HFFc6 (cell line): Measurements from ENCODE around the gene PTCSC3. TPM values are rescaled to one million over a fixed set of nuclear protein-coding genes. Genes with fewer than 3 reads are reported as not detected.

ENCODE experiments used
- DNase-seq: peaks from one replicate; pipeline ENCODE4 v3.0.0-alpha.2; 2018
- H3K27ac Mint-ChIP-seq: 2 replicates; pipeline ENCODE4 v1.8.0; 2020; ENCODE audit warnings: mild to moderate bottlenecking, mixed read lengths
- H3K27me3 Mint-ChIP-seq: 2 replicates; pipeline ENCODE4 v1.8.0; 2021; ENCODE audit warnings: mild to moderate bottlenecking, moderate library complexity, mixed read lengths; ENCODE audit not compliant: insufficient read depth
- H3K36me3 Mint-ChIP-seq: 2 replicates; pipeline ENCODE4 v1.8.0; 2021; ENCODE audit warnings: low read depth, mixed read lengths
- H3K4me1 Mint-ChIP-seq: 2 replicates; pipeline ENCODE4 v1.8.0; 2020; ENCODE audit warnings: low read depth, mixed read lengths
- H3K4me3 Mint-ChIP-seq: 2 replicates; pipeline ENCODE4 v1.8.0; 2020; ENCODE audit warnings: mild to moderate bottlenecking, moderate library complexity, mixed read lengths
- H3K9me3 Mint-ChIP-seq: 2 replicates; pipeline ENCODE4 v1.8.0; 2020; ENCODE audit warnings: mild to moderate bottlenecking, mixed read lengths
- CTCF ChIP-seq: fragments of 200-600 bp; sonication (generic); IDR thresholded peaks from 2 replicates; pipeline ENCODE4 v1.5.0; 2021; ENCODE audit warnings: antibody characterized with exemption, mild to moderate bottlenecking
- total RNA-seq, 6 experiments: library from RNA; stranded (reverse); fragmentation: NEBNext Ultra II Directional; extraction: Animal tissue kit (Norgen Biotek cat#: 25700); gene quantifications; 2 replicates in 1 of 6; 3 replicates in 5 of 6; pipeline ENCODE4 v1.2.3, GENCODE V29; 2021

Gene PTCSC3
- total RNA-seq, 6 experiments from 2014 or later = not detected

- H3K4me1 Mint-ChIP-seq = no peaks in the 10 kb centered on the region
- H3K27ac Mint-ChIP-seq = no peak overlapping the region
- H3K27me3 Mint-ChIP-seq = peaks cover 2% of the 10 kb centered on the region; the same call in 1 of the 2 replicates
- H3K4me3 Mint-ChIP-seq = no peak overlapping the region
- H3K9me3 Mint-ChIP-seq = peaks cover 12% of the 10 kb centered on the region; the same call in 1 of the 2 replicates
- no peaks in the 10 kb centered on the region for H3K36me3 Mint-ChIP-seq
- DNase-seq = no peak
- no peak for TF ChIP-seq CTCF
Observed at GRCh38 chr14:36198378-36198777, 21.9 kb upstream of the PTCSC3 start.

- H3K4me1 Mint-ChIP-seq = no peaks in the 10 kb centered on the region
- H3K9me3 Mint-ChIP-seq = peaks cover 8% of the 10 kb centered on the region; the same call in 1 of the 2 replicates
- no peak overlapping the region for H3K27ac Mint-ChIP-seq
- H3K27me3 Mint-ChIP-seq = peaks cover 2% of the 10 kb centered on the region; the same call in 1 of the 2 replicates
- no peak for DNase-seq
- no peak overlapping the region for H3K4me3 Mint-ChIP-seq
- TF ChIP-seq CTCF = no peak
- H3K36me3 Mint-ChIP-seq = no peaks in the 10 kb centered on the region
Observed at GRCh38 chr14:36194663-36195062, 18.1 kb upstream of the PTCSC3 start.

GRCh38 chr14:36192530-36192929 lies 16.0 kb upstream of the PTCSC3 start:
- Mint-ChIP-seq H3K36me3 (no peaks in the 10 kb centered on the region), H3K27me3 (peaks cover 2% of the 10 kb centered on the region; the same call in 1 of the 2 replicates), H3K27ac (no peak overlapping the region), H3K4me1 (no peaks in the 10 kb centered on the region), H3K4me3 (no peak overlapping the region), H3K9me3 (peaks cover 8% of the 10 kb centered on the region; the same call in 1 of the 2 replicates)
- DNase-seq = no peak
- TF ChIP-seq CTCF = no peak

- Mint-ChIP-seq H3K4me1 (no peaks in the 10 kb centered on the region), H3K4me3 (no peak overlapping the region), H3K27ac (no peak overlapping the region), H3K27me3 (no peaks in the 10 kb centered on the region), H3K9me3 (peaks cover 16% of the 10 kb centered on the region), H3K36me3 (no peaks in the 10 kb centered on the region)
- no peak for TF ChIP-seq CTCF
- no peak for DNase-seq
Observed at GRCh38 chr14:36183402-36183801, 6.9 kb upstream of the PTCSC3 start.

- H3K9me3 Mint-ChIP-seq = peaks cover 32% of the 10 kb centered on the region
- H3K4me3 Mint-ChIP-seq = no peak overlapping the region
- TF ChIP-seq CTCF = no peak
- no peaks in the 10 kb centered on the region for H3K36me3 Mint-ChIP-seq
- H3K4me1 Mint-ChIP-seq = no peaks in the 10 kb centered on the region
- H3K27me3 Mint-ChIP-seq = no peaks in the 10 kb centered on the region
- DNase-seq = no peak
- H3K27ac Mint-ChIP-seq = no peak overlapping the region
Observed at GRCh38 chr14:36181417-36181816, 4.9 kb upstream of the PTCSC3 start.

- no peaks in the 10 kb centered on the region for H3K4me1 Mint-ChIP-seq
- TF ChIP-seq CTCF = no peak
- H3K27ac Mint-ChIP-seq = no peak overlapping the region
- H3K4me3 Mint-ChIP-seq = no peak overlapping the region
- no peaks in the 10 kb centered on the region for H3K36me3 Mint-ChIP-seq
- no peaks in the 10 kb centered on the region; the same call in 1 of the 2 replicates for H3K27me3 Mint-ChIP-seq
- DNase-seq = no peak
- H3K9me3 Mint-ChIP-seq = peaks cover 22% of the 10 kb centered on the region
Observed at GRCh38 chr14:36177489-36177888, 967 bp upstream of the PTCSC3 start.
